CD4-positive, alpha-beta T cell treated with Interferon gamma for 1 hour (primary cell): ENCODE data around the gene CCDC106.

Experiments
- DNase-seq: peaks from one replicate; pipeline ENCODE4 v3.0.0-alpha.2; 2020

The CCDC106 gene

GRCh38 chr19:55687281-55688201 lies 39.5 kb downstream of the CCDC106 start:
- DNase-seq = no peak

- no peak for DNase-seq
Measured at GRCh38 chr19:55688422-55689218, 40.6 kb downstream of the CCDC106 start.

GRCh38 chr19:55689411-55690108 lies 41.5 kb downstream of the CCDC106 start:
- no peak for DNase-seq

- DNase-seq = no peak
Measured at GRCh38 chr19:55690109-55690768, 42.2 kb downstream of the CCDC106 start.

GRCh38 chr19:55690769-55691545 lies 42.9 kb downstream of the CCDC106 start:
- DNase-seq = no peak

GRCh38 chr19:55691561-55692481 lies 43.8 kb downstream of the CCDC106 start:
- DNase-seq = no peak

GRCh38 chr19:55692681-55693081 lies 44.7 kb downstream of the CCDC106 start:
- DNase-seq = no peak

GRCh38 chr19:55693336-55693974 lies 45.4 kb downstream of the CCDC106 start:
- no peak for DNase-seq

GRCh38 chr19:55694241-55694655 lies 46.2 kb downstream of the CCDC106 start:
- DNase-seq = no peak

GRCh38 chr19:55694656-55695491 lies 46.9 kb downstream of the CCDC106 start:
- no peak for DNase-seq

- DNase-seq = no peak
Measured at GRCh38 chr19:55695511-55696290, 47.7 kb downstream of the CCDC106 start.

GRCh38 chr19:55696301-55697068 lies 48.5 kb downstream of the CCDC106 start:
- DNase-seq = no peak

GRCh38 chr19:55697069-55697440 lies 49.0 kb downstream of the CCDC106 start:
- DNase-seq = no peak

- no peak for DNase-seq
Measured at GRCh38 chr19:55697698-55698097, 49.7 kb downstream of the CCDC106 start.

- no peak for DNase-seq
Measured at GRCh38 chr19:55698256-55698655, 50.2 kb downstream of the CCDC106 start.

- DNase-seq = no peak
Measured at GRCh38 chr19:55699221-55699620, 51.2 kb downstream of the CCDC106 start.

GRCh38 chr19:55700813-55701212 lies 52.8 kb downstream of the CCDC106 start:
- no peak for DNase-seq
